Activated T-cell treated with anti-CD3 and anti-CD28 coated beads, Interleukin-2, amount 50 U/mL, for 48 hours (primary cell): Measurements from ENCODE around the gene PLEKHA7.
A peak's percentile ranks its signal among the peaks of the same experiment; 100 is the strongest.

Experiments
- DNase-seq, 2 experiments: peaks; one replicate each; pipeline ENCODE4 v3.0.0-alpha.2; 2020

The PLEKHA7 gene

DNA sequence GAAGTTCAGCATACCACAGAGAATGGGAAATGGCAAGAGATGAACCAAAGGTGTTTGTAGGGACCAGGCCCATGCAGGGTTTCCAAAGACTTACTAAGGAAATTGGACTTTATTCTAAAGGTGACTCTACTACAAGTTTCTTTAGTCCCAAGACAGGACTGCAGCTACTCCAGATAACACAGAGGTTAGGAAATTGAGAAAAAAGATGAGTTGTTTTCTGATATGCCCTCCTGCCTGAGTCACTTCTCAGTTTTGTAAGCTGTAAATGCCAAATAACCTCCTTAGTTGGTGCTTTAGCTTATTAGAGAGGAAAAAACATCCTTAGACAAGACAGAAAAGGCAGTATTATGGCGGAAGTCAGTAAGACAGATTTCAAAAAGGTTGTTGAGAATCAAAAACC lies 179.8 kb downstream of the PLEKHA7 start:
- no peak for DNase-seq

DNA sequence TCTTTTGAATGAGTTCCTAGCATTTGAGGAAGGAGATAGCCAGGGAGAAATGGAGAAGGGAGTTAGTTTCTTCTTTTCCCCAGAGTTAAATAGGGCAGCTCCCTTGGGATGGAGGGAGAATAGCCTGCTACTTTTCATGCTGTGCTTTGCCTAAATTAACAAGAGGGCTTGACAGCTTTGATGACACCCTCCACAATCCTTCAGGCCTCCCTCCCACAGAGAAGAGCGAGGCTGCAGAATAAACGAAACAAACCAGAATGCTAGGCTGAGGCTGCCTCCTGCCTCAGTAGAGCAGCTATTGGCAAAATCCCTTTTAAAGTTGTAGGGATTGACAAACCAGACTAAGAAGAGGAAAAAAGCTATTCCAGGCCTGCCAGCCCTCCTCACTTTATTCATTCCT lies 181.2 kb downstream of the PLEKHA7 start:
- no peak for DNase-seq

DNA sequence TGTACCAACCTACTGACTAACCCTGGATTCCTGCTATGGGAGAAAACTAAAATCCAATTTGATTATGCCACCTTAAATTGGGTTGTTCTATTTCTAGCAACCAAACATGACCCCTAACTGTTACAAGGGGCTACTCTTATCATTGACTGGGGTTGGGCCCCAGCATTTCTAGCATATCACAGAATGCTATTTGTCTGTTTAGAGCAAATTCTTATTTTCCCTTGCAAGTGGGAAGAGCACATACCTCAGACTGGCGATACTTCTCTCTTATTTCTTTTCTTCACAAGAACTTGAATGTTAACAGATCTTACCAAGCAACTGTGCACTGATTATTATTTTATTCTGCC lies 182.0 kb downstream of the PLEKHA7 start:
- no peak for DNase-seq

DNA sequence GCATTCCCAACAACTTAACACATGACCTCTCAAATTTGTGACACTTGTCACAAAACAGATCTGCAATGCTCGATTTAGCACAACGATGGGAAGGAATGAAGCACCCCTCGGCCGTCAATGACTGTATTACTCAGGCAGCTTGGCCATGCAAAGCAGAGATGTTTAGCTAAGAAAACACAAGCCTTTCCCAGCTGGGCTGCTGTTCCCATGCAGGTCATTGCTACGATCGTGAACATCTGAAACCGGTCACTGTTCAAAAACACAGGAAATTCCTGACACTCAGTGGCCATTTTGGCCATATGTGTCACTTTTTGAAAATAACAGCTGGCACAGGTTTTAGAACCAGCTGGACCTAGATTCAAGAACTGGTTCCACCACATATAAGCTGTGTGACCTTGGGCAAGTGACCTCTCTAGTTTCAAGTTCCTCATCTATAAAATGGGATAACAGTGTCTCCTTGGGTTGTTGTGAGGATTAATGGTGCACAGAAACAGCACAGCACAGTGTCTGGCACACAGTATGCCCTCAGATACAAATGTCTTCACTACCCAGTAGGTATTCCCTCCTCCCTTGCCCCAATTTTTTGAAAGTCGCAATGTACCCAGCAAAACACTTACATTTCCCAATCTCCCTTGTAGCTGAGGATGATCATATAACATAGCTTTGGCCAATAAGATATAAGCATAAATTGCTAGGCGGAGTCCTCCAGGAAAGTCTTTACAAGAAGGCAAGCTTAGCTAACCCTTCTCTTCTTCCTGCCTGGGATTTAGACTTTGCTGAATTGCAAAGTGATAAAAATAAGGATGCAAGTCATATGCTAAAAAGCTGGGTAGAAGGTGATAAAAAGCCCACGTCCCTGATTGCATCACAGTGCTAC lies 182.7 kb downstream of the PLEKHA7 start:
- no peak for DNase-seq

DNA sequence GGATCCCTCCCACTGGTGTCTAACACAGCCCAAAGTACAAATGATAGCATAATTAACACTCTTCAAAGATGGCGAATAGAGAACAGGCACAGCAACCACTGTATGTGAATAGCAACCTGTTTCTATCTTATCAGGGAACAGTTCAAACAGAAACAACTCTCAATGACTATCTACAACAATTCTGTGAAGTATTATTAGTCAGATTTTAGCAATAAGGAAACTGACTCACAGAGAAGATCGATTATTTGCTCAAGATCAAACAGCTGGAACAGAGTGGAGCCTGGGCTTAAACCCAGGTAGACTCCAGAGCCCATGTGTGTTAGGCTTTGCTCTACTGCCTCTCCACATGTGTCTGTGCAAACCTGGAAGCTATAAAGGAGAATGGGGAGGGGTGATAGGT lies 187.1 kb downstream of the PLEKHA7 start:
- peak in 1 of 2 experiments; percentile 19 for DNase-seq

DNA sequence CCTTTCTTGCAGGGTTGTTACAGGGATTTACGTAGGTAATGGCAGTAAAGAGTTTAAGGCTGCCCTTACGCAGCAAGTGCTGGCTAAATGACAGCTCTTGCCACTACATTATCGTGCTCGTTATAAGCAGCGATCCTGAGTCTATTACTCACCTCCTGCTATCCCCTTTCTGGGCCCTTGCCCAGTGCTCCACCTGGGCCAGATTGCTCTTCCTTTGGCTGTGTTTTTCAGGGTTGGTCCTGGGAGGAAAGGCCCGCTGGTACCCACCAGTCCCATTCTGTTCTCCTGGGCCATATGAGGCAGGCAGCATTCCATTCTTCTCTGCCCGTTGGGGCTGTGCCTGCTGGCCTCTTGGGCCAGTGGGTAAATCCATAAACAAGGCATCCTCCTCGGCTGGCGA lies 188.2 kb downstream of the PLEKHA7 start:
- no peak for DNase-seq

DNA sequence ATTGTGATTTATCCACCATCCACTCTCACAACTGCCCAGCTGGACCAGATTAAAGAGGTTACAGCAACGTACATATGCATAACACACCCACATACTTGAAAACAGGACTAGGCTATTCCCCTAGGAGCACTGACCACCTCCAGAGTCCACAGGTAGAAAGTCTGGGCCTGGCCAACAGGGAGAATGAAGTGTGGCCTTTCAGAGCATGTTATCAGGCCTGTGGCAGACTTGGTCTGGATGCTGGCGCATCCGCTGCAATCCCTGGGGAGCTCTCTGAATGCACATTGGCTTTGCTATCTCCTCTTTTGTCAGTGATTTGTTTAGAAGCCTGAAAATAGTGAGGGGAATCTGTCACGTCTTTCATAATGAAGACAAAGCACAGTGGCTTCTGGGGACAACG lies 189.1 kb downstream of the PLEKHA7 start:
- DNase-seq: no peak

DNA sequence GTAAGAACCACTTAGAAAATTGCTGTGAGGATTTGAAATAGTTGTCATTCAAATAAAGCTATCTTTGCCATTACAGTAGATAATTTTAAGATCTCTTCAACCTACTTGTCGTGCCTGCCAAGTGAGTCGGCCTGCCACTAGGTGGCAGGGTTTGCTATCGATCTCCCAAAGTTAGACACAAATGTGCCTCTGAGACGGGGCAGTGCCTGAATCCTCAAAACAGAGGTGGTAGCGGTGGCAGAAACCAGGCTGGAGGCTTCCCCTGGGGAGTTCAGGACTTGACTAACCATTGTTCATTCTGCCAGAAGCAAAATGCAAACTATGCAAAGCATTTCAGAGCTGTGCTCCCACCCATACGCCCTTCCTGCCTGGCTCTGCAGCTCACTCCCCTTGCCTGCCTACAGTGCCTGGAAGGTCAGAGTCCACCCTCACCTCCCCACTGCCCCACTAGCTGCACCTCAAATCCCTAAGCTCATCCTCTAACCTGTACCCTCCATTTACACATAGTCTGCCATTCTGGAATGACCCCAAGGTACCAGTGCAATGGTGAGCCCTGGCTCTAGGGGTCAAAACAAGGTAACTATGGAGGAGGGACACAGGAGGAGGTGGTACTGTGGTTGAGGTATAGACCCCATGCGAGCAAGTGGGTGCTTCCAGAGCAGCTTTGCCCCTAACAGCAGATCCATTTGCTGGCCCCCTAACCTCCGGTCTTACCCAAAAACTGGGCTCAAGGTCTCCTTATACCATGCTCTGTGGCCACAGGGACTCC lies 193.7 kb downstream of the PLEKHA7 start:
- peak; percentile 84 to 85 for DNase-seq

DNA sequence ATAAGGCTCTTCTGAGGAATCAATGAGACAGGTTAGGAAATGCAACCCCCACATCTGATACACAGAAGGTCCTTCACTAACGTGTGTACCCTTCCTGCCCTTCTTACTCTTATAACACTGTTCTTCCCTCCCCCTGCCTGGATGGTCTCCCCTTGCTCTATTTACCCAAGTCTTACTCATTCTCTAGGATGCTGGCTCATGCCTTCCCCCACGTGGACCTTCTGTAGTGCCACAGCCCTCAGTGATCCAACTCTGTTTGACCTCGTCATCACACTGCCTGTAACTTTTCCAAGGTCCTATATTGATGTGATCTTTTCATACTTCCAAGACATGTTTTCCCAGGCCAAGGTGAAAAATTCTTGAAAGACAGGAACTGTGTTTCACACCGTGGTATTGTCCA lies 195.9 kb downstream of the PLEKHA7 start:
- no peak for DNase-seq

DNA sequence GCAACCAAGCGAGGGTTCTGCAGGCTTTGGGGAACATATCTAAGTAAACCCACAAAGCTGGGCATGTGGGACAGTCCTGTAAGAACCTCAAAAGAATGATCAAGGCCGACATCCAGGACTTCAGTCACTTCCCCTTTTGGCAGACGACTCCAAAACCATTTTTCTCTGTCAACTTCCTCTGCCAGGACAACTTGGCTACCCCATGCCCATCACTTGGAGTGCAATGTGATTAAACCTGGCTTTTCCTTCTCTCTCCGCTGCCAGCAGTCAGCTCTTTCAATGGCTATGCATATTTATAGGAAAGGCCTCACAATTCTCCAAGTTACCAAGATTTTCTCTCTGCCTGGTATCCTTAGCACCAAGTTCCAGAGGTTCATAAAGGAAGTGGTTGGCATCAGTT lies 196.9 kb downstream of the PLEKHA7 start:
- DNase-seq: no peak

DNA sequence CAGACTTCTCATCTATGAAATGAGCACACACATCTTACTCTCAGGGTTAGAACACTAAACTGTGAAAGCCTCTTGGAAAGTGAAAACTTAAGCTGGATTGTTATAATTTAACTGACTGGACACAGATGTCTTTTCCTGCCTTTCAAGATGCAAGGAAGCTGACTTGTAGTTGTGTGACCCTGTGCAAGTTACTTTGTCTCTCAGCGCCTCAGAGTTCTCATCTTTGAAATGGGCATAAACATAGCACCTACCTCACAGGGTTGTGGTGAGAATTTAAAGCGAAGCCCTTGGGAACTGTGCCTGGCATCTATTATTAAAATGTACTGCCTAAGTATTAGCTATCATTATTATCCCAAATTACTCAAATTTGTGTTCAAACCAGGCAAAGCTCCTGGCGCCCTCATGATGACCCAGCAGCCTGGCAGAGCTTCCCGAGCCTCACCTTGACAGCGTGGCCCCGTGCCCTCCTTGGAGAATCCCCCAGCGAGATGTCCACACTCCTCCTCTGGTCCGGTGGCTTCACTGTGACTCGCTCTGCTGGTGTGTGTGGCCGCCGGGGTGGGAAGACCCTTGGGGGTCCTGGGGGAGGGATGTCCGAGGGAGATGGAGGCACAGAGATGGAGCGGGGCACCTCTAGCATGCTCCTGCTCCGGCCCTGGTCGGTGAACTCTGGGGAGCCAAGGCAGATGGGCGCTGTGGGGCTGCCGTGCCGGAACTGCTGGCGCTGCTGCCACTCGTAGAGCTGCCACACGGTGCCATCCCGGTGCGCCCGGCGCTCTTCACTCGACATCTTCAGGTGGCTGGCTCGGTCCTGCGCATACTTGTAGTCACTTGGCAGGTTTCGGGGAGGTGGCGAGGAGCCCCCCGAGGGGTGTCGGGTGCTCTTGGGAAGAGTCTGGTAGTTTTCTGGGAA lies 197.6 kb downstream of the PLEKHA7 start:
- no peak for DNase-seq

DNA sequence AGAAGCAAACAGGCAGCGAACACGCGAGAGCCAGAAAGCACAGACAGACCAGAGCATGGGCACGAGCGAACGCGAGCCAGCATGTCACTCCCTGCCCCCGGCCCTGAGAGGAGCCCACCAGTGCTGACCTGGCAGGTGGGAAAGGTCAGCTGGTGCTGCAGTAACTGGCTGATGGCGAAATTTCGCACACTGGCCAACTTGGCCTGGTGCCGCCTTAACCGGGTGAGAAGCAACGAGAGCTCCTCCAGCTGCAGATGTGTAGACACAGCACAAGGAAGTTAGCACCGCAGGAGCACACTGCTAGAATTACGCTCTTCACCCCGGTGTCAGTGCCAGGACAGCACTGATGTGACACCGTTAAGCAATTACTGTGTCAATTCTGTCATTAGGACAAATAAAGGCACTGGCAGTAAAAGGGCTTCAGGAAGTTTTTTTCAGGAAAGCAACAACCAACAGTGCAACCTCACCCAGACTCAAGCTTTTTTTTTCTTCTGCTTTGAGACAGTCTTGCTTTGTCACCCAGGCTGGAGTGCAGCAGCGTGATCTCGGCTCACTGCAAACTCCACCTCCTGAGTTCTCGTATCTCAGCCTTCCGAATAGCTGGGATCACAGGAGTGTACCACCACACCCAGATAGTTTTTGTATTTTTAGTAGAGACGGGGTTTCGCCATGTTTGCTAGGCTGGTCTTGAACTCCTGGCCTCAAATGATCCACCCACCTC lies 199.0 kb downstream of the PLEKHA7 start:
- DNase-seq: no peak

DNA sequence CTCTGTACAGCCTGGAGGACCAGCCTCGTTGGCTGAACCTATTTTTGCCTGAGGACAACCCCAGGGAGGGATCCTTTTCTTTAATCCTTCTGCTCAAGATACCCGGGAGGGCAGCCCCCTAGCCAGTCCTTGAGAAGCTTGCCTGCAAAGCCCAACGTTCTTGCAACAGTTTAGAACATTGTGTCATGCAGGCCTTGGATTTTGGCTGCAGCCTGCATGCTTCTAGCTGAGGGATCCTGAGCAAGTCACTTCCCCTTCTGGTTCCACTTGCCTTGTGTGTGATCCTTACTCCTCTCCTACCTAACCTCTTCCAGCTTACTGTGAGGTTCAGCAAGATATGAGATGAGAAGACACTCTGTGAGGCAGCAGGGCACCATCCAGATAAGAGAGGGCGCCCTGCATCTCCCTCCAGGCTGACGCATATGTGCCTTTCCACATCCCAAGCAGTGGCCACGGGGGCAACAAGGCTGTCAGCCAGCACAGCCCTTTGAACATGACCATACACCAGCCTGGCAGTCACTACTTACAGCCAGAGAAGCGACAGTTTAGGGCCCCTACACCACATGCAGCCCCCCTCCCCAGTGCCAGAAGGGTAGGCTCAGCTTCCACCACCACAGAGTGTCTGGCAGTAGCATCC lies 199.7 kb downstream of the PLEKHA7 start:
- no peak for DNase-seq

DNA sequence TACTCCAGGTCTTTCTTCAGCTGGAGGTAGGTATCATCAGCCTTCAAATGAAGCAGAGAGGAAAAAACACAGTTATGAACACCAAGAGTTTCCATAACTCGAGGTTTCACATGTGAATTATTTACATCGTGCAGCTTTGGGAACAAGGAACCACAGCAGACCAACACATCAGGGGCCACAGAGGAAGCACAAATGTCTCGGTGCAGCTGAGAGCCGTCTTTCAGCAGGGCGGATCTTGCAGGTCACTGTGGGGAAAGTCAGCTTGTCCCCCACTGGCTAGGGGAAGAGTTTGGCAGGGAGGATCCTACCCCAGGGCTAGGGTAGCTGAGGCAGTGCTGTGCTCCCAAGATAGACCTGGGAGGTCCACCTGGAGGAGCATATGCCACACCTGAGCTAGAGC lies 201.1 kb downstream of the PLEKHA7 start:
- no peak for DNase-seq

DNA sequence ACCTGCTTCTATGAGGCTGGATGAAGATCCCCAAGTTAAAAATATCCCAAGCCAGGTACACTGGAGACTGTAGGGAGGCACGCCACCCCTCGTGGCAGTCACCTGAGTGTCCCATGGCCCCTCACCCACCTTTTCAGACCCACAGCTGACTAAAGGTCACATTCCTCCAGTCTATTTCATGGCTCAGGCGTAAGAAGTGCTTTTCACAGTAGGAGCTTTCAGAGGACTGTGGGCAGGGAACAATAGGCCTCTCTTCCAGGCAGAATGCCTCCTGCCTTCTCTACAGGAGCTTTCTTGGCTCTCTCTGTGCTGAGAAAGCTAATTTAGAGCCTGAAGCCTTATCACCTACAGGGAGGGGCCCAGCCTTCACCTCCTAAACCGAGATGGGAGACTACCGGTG lies 201.9 kb downstream of the PLEKHA7 start:
- DNase-seq: no peak

DNA sequence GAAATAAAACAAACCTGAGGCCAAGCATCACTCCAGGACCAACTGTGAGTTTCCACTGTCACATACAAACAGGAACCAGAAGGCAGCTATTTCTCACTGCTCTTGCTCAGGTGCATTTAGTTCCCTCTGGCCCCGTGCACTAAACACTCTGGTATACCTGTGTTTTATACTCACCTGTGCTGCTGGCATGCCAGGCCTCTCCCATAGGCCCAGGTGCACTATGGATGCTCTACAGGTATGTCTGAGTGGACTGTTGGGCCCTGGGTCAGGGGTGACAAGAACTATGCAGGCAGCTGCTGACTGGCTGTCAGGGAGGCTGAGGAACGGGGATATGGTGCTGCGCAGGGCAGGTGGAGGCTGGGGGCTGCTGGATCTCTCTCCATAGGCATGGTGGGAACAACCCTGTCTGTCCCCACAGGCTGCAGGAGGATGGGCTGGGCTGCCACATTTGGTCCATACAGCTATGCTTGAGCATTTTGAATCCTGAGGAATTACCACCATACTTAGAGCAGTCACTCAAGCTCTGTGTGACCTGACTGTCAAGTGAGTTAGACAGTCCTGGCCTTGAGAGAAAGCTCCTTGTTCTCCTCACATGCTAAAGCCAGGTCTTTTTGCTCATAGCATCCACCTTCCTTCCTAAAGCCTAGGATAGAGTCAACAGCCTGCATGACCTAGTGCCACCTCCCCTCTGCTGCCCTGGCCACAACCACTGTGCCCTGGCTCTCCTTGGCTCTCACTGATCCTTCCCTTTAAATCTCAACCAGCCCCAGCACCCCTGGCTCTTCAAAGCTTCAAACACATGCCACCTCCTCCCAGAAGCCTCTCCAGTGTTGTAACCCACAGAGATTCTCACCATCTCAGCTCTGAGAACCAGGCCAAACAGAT lies 202.8 kb downstream of the PLEKHA7 start:
- no peak for DNase-seq

DNA sequence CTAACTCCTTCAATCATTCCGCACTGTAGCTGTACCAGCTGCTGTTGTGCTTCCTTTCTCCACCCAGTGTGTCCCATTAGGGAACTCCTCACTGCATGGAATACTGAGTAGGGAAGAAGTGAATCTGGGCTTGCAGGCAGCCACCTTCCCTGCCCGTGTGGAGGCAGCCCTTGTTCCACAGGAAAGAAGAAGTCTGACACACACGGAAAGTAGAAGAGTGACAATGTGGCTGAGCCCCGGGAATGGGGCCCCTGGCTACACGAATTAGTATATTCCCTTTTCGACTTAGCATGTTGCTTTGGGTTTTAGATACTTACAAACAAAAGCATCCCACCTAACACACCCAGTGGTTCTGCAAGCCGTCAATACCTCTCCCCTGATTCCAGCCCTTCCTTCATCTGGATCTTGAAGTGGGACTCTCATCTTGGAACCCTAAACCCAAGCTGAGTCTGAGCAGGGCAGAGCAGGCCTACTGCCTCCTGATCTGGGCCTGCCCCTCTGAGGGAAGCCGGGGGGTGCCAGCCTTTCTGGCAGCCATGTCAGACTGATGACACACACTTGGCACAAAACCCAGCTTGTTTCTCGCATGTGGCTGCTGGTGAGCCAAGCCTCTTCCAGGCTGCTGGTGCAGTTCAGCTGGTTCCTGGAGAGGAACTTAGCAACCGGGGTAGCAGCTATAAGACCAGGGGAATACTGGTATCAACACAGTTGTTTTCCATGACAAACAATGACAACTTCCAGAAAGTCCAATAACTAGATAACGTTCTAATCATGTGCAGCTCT lies 204.1 kb downstream of the PLEKHA7 start:
- DNase-seq: no peak

DNA sequence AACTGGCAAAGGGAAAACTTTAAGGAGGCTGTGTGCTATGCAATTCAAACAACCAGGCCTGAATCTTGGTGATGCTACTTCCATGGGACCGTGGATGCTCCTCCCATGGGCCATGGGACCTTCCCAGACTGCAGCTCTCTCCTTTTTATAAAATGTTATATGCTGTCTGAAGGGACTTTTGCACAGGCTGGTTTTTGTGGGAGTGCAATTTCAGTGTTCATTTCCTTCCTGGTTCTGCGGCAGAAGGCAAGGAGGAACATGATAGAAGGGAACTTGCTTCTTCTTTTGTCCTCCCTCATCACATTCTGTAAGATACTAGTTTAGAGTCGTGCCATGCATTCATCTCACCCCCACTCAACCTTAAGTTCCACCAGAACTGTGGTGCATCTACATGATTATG lies 206.9 kb downstream of the PLEKHA7 start:
- DNase-seq: no peak

DNA sequence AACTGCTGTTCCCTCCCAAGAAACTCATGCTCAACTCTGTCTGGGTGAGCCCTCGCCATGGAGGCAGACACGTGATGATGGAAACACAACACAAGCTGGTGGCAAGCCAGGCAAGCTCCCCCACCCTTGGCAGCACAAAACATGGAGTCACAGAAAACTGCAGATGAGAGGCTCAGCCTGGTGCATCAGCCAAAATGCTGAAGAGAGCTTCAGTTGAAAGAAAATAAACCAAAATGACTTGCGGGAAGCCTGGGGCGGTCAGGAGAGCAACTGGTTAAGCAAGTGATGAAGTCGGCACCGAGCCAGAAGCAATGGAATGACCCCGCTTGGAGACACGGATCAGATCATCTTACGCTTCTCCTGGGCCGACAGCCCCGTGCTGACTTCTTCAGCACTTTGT lies 207.4 kb downstream of the PLEKHA7 start:
- DNase-seq: no peak

DNA sequence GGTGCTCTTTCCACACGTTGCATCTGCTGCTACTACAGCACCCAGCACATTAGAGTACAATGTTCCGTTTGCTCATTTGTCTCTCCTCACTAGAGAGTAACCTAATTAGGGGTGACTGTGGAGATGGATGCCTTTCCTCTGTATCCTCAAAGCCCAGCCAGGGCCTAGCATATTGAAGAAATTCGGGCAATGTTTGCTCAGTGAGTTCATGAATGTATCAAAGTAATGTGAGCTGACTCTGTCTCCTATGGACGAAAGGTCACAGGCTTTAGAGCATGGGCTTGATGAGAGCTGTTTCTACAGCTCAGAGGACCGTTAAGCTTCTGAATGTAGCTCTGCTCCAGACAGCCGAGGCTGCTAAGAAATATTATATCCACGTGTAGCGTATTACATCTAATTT lies 208.3 kb downstream of the PLEKHA7 start:
- no peak for DNase-seq
